NCI-H2227 (cell line): ENCODE measurements around the gene LRRC66.

Experiments
- DNase-seq: peaks from one replicate; lab custom pipeline; 2025; ENCODE audit not compliant: unreplicated experiment; lab: John Stamatoyannopoulos, UW

Gene LRRC66

DNA sequence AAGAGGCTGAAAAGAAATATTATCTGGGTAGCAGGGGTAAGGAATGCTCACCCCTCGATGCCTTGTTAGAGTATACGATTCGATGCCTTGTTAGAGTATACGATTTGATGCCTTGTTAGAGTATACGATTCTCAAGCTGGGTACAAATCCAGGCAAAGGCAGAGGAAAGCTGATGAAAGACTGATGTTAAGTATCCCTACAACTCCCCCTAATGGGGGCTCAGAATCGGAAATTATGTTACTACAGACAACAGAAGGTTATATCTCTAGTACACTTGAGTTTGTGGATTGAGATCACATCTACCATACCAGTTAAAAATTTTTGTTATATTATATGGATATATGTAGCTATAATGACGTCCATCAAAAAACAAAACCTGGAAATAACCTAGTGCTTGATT lies 4.8 kb downstream of the LRRC66 start:
- peak; percentile 1 for DNase-seq

DNA sequence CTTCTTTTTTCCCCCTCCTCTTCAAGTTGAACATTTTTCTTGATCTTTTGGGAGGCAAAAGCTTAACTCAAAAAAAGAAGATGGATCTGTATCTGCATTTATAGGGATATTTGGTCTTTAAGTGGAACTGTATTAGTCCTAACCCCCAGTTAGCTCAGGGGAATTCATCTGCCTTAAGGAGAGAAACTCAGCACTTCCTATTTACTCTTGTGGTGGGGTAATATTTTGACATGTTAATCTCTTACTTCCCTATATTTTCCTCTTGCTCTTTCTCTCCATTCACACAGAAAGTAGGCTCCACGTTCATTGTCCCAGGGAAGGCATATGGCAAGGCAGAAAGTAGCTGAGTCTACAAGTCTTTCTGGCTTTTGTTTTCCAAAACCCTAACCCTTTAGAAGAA lies 5.3 kb downstream of the LRRC66 start:
- DNase-seq = no peak

DNA sequence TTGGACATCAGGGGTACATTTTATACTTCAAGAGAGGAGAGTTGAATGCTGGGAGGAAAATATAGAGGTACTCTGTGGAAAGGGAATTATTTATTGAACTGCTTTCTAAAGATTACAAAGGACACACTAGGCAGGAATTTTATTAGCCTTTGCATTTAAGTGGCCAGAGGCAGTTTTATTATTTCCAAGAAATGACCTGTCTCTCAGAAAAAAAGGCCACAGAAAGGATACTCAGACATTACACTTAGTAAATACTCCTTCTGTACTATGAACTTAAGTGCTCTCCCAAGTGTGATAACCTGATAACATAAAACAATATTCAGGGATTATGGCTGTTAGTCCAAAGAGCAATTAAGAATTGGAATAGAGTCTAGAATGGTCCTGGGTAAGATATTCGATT lies 7.5 kb downstream of the LRRC66 start:
- no peak for DNase-seq

DNA sequence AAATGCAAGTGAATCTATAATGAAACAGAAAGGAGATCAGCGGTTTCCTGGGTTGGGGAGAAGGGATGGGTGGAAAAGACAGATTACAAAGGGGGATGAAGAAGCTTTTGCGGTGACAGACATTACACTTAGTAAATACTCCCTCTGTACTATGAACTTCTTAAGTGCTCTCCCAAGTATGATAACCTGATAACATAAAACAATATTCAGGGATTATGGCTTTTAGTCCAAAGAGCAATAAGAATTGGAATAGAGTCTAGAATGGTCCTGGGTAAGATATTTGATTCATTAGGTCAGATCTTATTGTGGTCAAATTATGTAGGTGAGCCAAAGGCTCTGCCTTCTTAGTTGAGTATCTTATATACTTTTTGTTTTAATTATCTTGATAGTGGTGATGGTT lies 9.2 kb downstream of the LRRC66 start:
- no peak for DNase-seq

DNA sequence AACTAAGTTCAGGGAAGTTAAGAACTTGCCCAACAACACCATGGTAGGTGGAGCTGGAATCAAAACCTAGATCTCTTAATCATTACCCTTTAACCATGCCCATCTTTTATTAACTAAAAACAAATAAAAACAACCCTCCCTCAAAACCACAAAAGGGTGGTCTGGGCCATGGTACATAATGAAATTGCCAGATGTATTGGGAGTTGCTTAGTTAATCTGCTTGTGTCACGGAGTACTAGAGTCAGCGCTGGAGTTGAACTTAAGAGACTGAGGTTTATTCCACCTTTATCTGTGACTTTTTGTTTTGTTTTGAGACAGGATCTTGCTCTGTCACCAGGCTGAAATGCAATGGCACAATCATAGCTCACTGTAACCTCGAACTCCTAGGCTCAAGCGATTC lies 13.3 kb downstream of the LRRC66 start:
- DNase-seq = no peak

DNA sequence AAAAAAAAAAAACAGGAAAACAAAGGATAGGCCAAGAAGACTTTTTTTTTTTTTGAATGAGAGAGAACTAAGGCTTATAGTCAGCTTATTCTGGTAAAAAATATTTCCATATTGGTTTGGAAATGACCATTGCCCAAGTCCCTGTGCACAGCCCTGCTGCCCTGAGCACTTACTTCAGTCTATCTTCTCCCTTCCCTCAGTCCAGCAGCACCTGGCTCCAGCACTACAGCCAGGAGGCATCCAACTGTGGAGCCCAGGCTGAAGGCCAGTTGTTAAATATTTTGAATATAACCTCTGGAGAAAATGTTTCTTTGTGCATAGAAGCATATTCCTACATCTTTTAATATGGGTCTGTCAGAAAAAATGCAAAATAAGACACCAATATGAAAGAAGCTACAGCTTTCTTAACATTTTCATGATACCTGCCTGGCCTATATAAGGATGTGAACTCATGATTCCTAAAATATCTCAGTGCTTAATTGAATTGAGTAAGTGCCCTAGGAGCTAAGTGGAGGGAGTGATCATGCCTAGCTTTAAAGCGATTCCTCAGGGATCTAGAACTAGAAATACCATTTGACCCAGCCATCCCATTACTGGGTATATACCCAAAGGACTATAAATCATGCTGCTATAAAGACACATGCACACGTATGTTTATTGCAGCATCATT lies 14.4 kb downstream of the LRRC66 start:
- no peak for DNase-seq

DNA sequence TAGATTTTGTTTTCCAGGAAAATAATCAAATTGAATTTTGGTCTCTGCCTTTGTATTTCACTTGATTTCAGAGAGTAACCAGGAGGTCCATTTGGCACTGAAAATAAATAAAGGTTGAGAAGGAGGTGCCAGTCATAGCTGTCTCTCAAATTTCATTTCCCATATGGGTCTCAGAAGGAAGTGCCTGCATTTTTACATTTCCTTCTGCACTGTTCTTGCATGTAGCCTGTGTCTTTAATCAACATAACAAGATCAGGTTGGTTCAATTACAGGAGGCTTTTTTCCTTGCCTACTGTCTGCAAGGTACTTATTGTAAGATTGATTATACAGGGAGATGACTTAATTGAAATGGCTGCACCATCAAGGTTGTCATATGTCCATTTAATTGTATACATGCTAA lies 15.7 kb downstream of the LRRC66 start:
- no peak for DNase-seq

DNA sequence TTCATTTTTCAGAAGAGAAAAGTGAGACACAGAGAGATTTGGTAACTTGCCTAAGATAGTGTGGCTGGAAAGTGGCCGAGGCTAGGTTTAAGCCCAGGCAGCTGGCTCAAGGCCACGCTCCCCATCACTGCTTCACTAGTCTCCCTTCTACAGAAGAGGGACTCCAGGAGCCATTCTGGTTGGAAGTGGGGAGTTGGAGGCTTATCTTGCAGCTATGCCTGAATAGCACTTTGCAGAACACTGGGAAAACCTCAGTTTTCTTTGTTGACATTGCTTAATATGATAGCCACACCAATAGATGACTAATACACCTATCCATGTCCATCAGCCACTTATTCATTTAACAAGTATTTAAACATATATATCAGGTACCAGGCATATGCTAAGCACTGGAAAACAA lies 18.5 kb downstream of the LRRC66 start:
- no peak for DNase-seq

DNA sequence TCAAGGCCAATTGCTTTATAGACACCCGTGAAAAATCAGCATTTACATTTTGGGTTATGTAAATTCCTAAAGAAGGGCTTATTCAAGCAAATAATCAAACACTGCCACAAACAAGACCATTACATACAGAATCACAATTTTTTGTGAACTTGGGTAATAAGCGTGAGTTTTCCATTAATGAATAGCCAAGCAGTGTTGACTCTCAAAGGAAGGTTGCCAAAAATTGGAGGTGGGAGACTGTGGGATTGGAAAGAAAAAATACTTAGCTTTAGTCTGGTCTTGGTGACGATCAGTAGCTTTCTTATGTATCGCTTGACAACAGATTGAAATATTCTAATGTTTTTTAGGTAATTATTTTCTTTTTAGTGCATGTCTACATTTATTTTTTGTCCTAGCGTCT lies 20.9 kb downstream of the LRRC66 start:
- no peak for DNase-seq

DNA sequence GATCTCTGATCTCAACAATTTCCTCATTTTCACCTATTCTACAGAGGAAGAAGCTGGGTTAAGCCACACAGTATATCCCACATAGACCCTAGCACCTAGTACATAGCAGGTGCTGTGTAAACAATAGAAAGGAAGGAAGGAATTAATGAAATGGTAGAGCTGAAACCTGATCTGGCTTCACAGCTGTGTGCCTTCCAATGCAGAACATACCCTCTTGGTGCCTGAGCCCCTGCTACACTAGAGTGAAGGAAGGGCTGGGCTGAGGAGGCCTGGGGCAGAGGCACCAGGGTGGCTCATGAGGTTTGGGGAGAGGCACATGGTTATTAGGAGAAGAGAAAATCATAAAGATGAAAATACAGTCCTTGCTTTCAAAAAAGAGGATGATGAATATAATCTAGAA lies 21.3 kb downstream of the LRRC66 start:
- DNase-seq = no peak

DNA sequence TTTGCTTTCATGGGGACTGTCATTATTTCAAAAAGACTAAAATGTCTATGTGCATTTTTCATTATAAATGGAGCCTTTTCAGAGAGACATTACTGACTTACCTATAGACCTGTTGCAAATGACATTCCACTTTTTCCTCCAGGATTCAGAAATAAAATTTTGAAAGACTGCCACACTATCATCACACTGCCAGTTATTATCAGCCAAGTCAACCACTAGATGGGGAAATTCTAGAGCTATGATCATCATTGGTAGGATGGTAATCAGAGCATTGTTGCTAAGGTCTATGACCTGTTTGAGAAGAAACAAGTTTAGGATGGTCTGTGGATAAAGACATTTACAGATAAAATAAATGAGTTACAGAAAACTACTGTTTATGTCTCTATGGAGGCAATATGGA lies 22.5 kb downstream of the LRRC66 start:
- no peak for DNase-seq

DNA sequence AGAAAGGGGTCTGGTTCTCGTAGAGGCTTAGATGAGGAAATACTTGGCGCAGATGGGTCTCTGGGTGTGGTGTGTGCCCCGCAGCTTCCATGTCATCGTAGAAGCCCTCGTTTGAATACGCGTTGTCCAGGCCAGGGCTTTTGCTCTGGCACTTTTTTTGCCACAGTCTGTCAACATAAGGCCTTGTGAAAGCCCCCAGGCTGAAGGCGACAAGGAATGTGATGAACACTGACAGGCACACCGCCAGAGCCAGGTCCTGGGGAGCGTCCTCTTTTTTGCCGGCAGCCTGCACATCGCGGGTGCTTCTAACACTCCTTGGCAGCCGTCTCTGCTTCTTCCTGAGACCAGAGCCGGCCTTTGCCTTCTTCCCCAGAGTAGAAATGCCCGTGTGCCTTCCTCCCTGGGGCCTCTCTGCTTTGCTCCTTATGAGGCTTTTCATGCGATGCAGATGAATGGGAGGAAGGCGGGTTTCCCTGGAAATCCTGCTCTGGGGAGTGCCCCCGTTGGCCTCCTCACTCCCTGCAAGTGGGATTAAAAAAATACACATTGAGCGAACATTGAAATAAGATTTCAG lies 24.4 kb downstream of the LRRC66 start:
- no peak for DNase-seq

DNA sequence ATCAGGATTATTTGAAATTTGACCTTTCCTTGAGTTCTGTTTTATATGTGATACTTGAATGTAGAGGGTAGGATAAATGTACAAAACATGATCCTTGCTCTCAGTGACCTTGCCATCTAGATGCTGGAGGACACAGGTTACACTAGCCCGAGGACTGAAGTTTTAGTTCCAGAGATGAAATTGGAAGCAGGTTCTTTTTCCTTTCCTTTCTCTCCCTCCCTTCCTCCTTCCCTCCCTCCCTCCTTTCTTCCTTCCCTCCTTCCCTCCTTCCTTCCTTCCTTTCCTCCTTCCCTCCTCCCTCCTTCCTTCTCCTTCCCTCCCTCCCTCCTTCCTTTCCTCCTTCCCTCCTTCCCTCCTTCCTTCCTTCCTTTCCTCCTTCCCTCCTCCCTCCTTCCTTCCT lies 54.3 kb downstream of the LRRC66 start:
- DNase-seq = no peak

DNA sequence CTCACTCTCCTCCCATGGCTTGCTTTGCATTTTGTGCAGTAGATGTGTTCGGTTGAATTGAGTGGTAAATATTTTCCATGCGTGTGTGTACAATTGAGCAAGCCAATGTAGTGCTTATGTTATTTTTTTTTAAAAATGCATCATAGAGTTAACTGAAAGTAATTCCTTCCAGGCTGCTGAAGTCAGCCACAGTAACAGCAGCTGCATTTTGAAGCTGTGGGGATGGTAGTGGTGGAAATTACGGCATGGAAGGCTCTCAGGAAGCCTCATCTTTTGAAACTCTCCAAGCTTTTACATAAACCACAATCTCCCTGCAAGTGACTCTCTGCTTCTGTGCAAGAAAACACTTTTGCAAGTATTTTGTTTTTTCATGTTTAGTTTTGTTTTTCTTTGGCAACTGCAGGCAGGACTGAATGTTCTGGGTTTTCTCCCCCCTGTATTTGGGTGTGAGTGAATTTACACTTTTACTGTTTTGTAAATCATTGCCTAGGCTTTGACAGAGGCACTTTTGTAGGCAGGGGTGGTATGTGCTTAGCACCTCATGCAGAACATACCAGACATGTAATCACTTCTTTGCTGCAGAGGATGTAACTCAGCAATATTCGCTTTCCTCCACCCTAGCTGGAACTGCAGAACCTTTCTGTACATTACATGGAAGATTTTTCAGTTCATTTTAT lies 56.2 kb downstream of the LRRC66 start:
- no peak for DNase-seq

DNA sequence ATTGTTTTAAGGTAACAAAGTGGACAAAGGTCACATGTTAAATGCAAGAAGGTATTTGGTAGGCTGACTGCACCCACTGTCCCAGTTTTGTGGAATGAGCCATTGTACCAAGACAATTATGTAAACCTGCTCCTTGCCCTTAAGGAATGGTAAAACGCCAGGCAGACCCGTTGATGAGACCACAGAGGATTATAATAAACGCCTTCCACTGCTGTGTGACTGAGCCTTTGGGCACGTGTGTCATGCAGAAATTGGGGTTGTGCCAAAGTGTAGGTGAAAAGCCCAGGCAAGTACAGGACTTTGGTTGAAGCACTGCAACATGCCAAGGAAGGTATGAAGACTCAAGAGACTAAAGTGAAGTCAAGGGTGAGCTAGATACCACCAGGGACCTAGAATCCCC lies 59.7 kb downstream of the LRRC66 start:
- DNase-seq = no peak

DNA sequence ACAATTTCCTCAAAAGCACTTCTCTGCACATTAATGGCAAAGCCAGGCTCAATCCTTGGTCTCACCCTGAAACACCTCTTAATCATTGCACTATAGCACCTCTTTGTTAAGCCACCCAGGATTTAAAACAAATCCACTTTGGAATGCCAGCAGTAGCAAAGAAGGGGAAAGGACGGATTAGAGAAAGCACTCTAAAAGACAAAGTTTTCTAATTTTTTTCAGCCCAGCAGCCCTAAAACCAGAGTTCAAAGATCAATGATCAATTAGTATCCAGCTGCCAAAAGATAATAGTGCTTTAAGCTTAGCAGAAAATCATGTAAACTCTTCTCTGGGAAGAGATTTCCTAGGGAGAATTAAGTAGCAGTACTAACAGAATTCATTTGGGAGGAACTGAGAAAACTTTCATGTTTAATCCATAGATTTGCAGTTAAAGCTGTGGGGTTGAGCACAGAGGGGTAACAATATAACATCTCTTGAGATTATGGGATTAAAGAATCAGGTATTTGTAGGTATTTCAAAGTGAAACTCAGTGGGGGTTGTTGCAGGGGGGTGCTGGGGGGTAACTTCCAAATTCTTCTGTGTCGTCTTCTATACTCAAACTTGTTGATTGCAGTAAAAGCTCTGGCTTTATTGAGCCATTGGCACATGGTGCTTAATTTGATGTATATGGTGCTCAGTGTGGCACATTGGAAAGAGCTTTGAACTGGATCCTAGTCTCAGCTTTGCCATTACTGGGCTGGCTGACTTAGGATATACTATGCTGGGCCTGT lies 61.8 kb downstream of the LRRC66 start:
- DNase-seq = no peak
